Measurements from ENCODE around the gene SMIM11.
"Not testable (repeated sequence)": the region's sequence is repeated elsewhere in the genome, so short reads cannot be mapped to it uniquely, and the experiment has no call there.

Gene SMIM11

GRCh38 chr21:34374940-34375618 lies at the start of gene SMIM11:
TSS of gene SMIM11 (plus strand) at chr21:34375507. CDS start at chr21:34379505, 3,998 bp downstream.
- not testable (repeated sequence) for DNase-seq (ENCODE audit: low spot score)

- DNase-seq (ENCODE audit: low spot score), result no peak
Measured at GRCh38 chr21:34330055-34330454, 45.3 kb upstream of the SMIM11 start.

- no peak for DNase-seq (ENCODE audit: low spot score)
Measured at GRCh38 chr21:34331726-34332125, 43.6 kb upstream of the SMIM11 start.

GRCh38 chr21:34332347-34332746 lies 43.0 kb upstream of the SMIM11 start:
- no peak for DNase-seq (ENCODE audit: low spot score)

- DNase-seq (ENCODE audit: low spot score), result no peak
Measured at GRCh38 chr21:34333121-34333739, 42.1 kb upstream of the SMIM11 start.

- DNase-seq (ENCODE audit: low spot score), result peak; percentile 38
Measured at GRCh38 chr21:34335316-34335715, 40.0 kb upstream of the SMIM11 start.

GRCh38 chr21:34336245-34336644 lies 39.1 kb upstream of the SMIM11 start:
- DNase-seq (ENCODE audit: low spot score), result no peak

GRCh38 chr21:34336756-34337391 lies 38.4 kb upstream of the SMIM11 start:
- peak; percentile 59 for DNase-seq (ENCODE audit: low spot score)

- no peak for DNase-seq (ENCODE audit: low spot score)
Measured at GRCh38 chr21:34337741-34338140, 37.6 kb upstream of the SMIM11 start.

- DNase-seq (ENCODE audit: low spot score), result no peak
Measured at GRCh38 chr21:34338226-34338625, 37.1 kb upstream of the SMIM11 start.

- no peak for DNase-seq (ENCODE audit: low spot score)
Measured at GRCh38 chr21:34340061-34340460, 35.2 kb upstream of the SMIM11 start.

GRCh38 chr21:34342476-34342875 lies 32.8 kb upstream of the SMIM11 start:
- DNase-seq (ENCODE audit: low spot score), result no peak

GRCh38 chr21:34343347-34343746 lies 32.0 kb upstream of the SMIM11 start:
- no peak for DNase-seq (ENCODE audit: low spot score)

- DNase-seq (ENCODE audit: low spot score), result no peak
Measured at GRCh38 chr21:34343838-34344381, 31.4 kb upstream of the SMIM11 start.

GRCh38 chr21:34344584-34344983 lies 30.7 kb upstream of the SMIM11 start:
- DNase-seq (ENCODE audit: low spot score), result no peak

GRCh38 chr21:34345091-34345871 lies 30.0 kb upstream of the SMIM11 start:
- DNase-seq (ENCODE audit: low spot score), result no peak

GRCh38 chr21:34345892-34346291 lies 29.4 kb upstream of the SMIM11 start:
- peak; percentile 26 for DNase-seq (ENCODE audit: low spot score)

GRCh38 chr21:34348890-34349519 lies 26.3 kb upstream of the SMIM11 start:
- DNase-seq (ENCODE audit: low spot score), result no peak

GRCh38 chr21:34351786-34352241 lies 23.5 kb upstream of the SMIM11 start:
- DNase-seq (ENCODE audit: low spot score), result peak; percentile 56

- no peak for DNase-seq (ENCODE audit: low spot score)
Measured at GRCh38 chr21:34352556-34352955, 22.8 kb upstream of the SMIM11 start.

- no peak for DNase-seq (ENCODE audit: low spot score)
Measured at GRCh38 chr21:34353182-34353581, 22.1 kb upstream of the SMIM11 start.

- no peak for DNase-seq (ENCODE audit: low spot score)
Measured at GRCh38 chr21:34354836-34355235, 20.5 kb upstream of the SMIM11 start.
